HL-60 (cell line): ENCODE results near the gene CYP2C18.

ENCODE experiments used
- DNase-seq, 2 experiments: peaks; one replicate each; pipeline ENCODE4 v3.0.0-alpha.2; 2010 to 2020; ENCODE audit warnings: low read depth in 1 of 2, low spot score in 1 of 2
- H3K27ac ChIP-seq: fragments of 250-450 bp; sonication (Bioruptor Pico); replicated peaks from 2 replicates; pipeline ENCODE4 v1.5.1; 2020; ENCODE audit warnings: mild to moderate bottlenecking, moderate library complexity
- H3K27me3 ChIP-seq: fragments of 250-450 bp; sonication (Bioruptor Pico); 2 replicates; pipeline ENCODE4 v1.5.1; 2021; ENCODE audit warnings: mild to moderate bottlenecking, moderate library complexity; ENCODE audit not compliant: insufficient read depth, poor library complexity, severe bottlenecking
- H3K4me3 ChIP-seq: replicated peaks from 2 replicates; pipeline ENCODE4 v1.5.1; 2011; ENCODE audit warnings: mild to moderate bottlenecking, control low read depth, low read length; ENCODE audit not compliant: insufficient read depth
- CTCF ChIP-seq: IDR thresholded peaks from one replicate; pipeline ENCODE4 v1.5.1; 2011; ENCODE audit warnings: low read length, control low read depth, inconsistent platforms; ENCODE audit not compliant: insufficient read depth
- GABPA ChIP-seq: IDR thresholded peaks from 2 replicates; pipeline ENCODE4 v1.6.1; 2012; ENCODE audit warnings: low read depth
- POLR2AphosphoS5 ChIP-seq: IDR thresholded peaks from 2 replicates; pipeline ENCODE4 v1.6.1; 2012; ENCODE audit warnings: low read depth
- REST ChIP-seq: IDR thresholded peaks from 2 replicates; pipeline ENCODE4 v1.6.1; 2012; ENCODE audit warnings: low read depth; ENCODE audit not compliant: insufficient replicate concordance
- SPI1 ChIP-seq: IDR thresholded peaks from 2 replicates; pipeline ENCODE4 v1.6.1; 2012; ENCODE audit warnings: low read depth, mild to moderate bottlenecking, borderline replicate concordance

Gene CYP2C18

GRCh38 chr10:94735197-94735596 lies 51.7 kb downstream of the CYP2C18 start:
- no peak overlapping the region for H3K27ac ChIP-seq

GRCh38 chr10:94738588-94738987 lies 55.1 kb downstream of the CYP2C18 start:
- Histone ChIP-seq H3K4me3 (no peak overlapping the region), H3K27me3 (no peaks in the 10 kb centered on the region), H3K27ac (no peak overlapping the region)
- no peak for DNase-seq
- no peak for TF ChIP-seq GABPA
- no peak for TF ChIP-seq CTCF
- no peak for TF ChIP-seq POLR2AphosphoS5
- TF ChIP-seq REST, result no peak
- TF ChIP-seq SPI1, result no peak

More at GRCh38 chr10:94735197-94735596, 51.7 kb downstream of the CYP2C18 start:
- no peak overlapping the region for H3K4me3 ChIP-seq
- no peaks in the 10 kb centered on the region for H3K27me3 ChIP-seq
- DNase-seq, result no peak
- TF ChIP-seq CTCF, result no peak
- TF ChIP-seq POLR2AphosphoS5, result no peak
- no peak for TF ChIP-seq REST
- TF ChIP-seq SPI1, result no peak
- TF ChIP-seq GABPA, result no peak

- Histone ChIP-seq H3K27ac (no peak overlapping the region), H3K27me3 (no peaks in the 10 kb centered on the region), H3K4me3 (no peak overlapping the region)
- no peak for DNase-seq
- no peak for TF ChIP-seq POLR2AphosphoS5
- no peak for TF ChIP-seq CTCF
- no peak for TF ChIP-seq GABPA
These were observed 63.6 kb downstream of the CYP2C18 start for GRCh38 chr10:94747137-94747536.

- no peaks in the 10 kb centered on the region for H3K27me3 ChIP-seq
- no peak overlapping the region for H3K27ac ChIP-seq
- no peak overlapping the region for H3K4me3 ChIP-seq
- DNase-seq, result no peak
- no peak for TF ChIP-seq GABPA
- TF ChIP-seq SPI1, result no peak
- TF ChIP-seq POLR2AphosphoS5, result no peak
- TF ChIP-seq CTCF, result no peak
- no peak for TF ChIP-seq REST
These were observed 64.3 kb downstream of the CYP2C18 start for GRCh38 chr10:94747838-94748237.
